Caco-2 (cell line): Measurements from ENCODE around the gene CBX1. TPM values are rescaled to one million over a fixed set of nuclear protein-coding genes. Genes with fewer than 3 reads are reported as not detected.
A peak's percentile ranks its signal among the peaks of the same experiment; 100 is the strongest.

Experiments
- BruUV-seq: library from RNA; stranded (reverse); fragments of 400-500 nt; replicated peaks from 2 replicates; lab custom pipeline; 2021; lab: Mats Ljungman, UMichigan
- CTCF ChIA-PET: fragments of 300-600 bp; sonication (Branson Sonifier 250); formaldehyde crosslinking; loops from one replicate; lab custom pipeline; 2022; ENCODE audit warnings: antibody characterized with exemption; lab: Charles Lee
- POLR2A ChIA-PET: fragments of 300-600 bp; sonication (Branson Sonifier 250); formaldehyde crosslinking; loops from one replicate; lab custom pipeline; 2022; ENCODE audit warnings: antibody characterized with exemption; lab: Charles Lee
- DNase-seq, 2 experiments: peaks; one replicate each; pipeline versions ENCODE4 v3.0.0 to v3.0.0-alpha.2; 2020 to 2022
- H3K27me3 ChIP-seq: replicated peaks from 2 replicates; pipeline ENCODE4 v1.6.0; 2011; ENCODE audit warnings: low read length; ENCODE audit not compliant: control insufficient read depth, insufficient read depth
- H3K36me3 ChIP-seq: 2 replicates; pipeline ENCODE4 v1.5.1; 2011; ENCODE audit warnings: low read length; ENCODE audit not compliant: control insufficient read depth, insufficient read depth
- H3K4me1 ChIP-seq: fragments of 250-450 bp; sonication (Bioruptor Pico); 2 replicates; pipeline ENCODE4 v1.5.1; 2020; ENCODE audit warnings: mild to moderate bottlenecking
- H3K4me3 ChIP-seq: 2 replicates; pipeline ENCODE4 v1.5.1; 2011; ENCODE audit warnings: low read depth, mild to moderate bottlenecking, control low read depth, low read length
- H3K9me3 ChIP-seq: fragments of 250-450 bp; sonication (Bioruptor Pico); 2 replicates; pipeline ENCODE4 v1.5.1; 2020; ENCODE audit warnings: mild to moderate bottlenecking, moderate library complexity
- H3K27ac Mint-ChIP-seq: one replicate; pipeline ENCODE4 v1.8.0; 2022; ENCODE audit warnings: mixed read lengths; ENCODE audit not compliant: unreplicated experiment
- H3K27me3 Mint-ChIP-seq: one replicate; pipeline ENCODE4 v1.8.0; 2022; ENCODE audit warnings: mixed read lengths; ENCODE audit not compliant: insufficient read depth, unreplicated experiment
- H3K36me3 Mint-ChIP-seq: one replicate; pipeline ENCODE4 v1.8.0; 2022; ENCODE audit warnings: mild to moderate bottlenecking, mixed read lengths; ENCODE audit not compliant: insufficient read depth, unreplicated experiment
- H3K4me1 Mint-ChIP-seq: one replicate; pipeline ENCODE4 v1.8.0; 2022; ENCODE audit warnings: low read depth, mixed read lengths; ENCODE audit not compliant: unreplicated experiment
- H3K4me3 Mint-ChIP-seq: one replicate; pipeline ENCODE4 v1.8.0; 2022; ENCODE audit warnings: mild to moderate bottlenecking, moderate library complexity, mixed read lengths; ENCODE audit not compliant: unreplicated experiment
- H3K9me3 Mint-ChIP-seq: one replicate; pipeline ENCODE4 v1.8.0; 2022; ENCODE audit warnings: mixed read lengths; ENCODE audit not compliant: unreplicated experiment
- intact Hi-C: fragments of 100-400 bp; cut with micrococcal nuclease; formaldehyde crosslinking; loops from one replicate; pipeline ENCODE4 v1.10.0; 2022; ENCODE audit not compliant: unreplicated experiment
- total RNA-seq: library from RNA; stranded (reverse); gene quantifications from 2 replicates; pipeline ENCODE4 v1.2.3, GENCODE V29; 2022
- TF ChIP-seq, protein P1 (sequence below), 2 experiments: fragments of 200-600 bp in 1 of 2; IDR thresholded peaks; 1 replicate in 1 of 2; 2 replicates in 1 of 2; pipeline versions ENCODE4 v1.5.1 to v1.8.0; 2011 to 2022; ENCODE audit warnings: antibody characterized with exemption in 1 of 2, control low read depth in 1 of 2, inconsistent platforms in 1 of 2, low read depth in 1 of 2, low read length in 1 of 2, mild to moderate bottlenecking in 1 of 2, moderate library complexity in 1 of 2; ENCODE audit not compliant: insufficient read depth in 1 of 2, severe bottlenecking in 1 of 2, unreplicated experiment in 1 of 2

Gene CBX1
- total RNA-seq, 1 experiment from 2014 or later = 213 TPM

DNA sequence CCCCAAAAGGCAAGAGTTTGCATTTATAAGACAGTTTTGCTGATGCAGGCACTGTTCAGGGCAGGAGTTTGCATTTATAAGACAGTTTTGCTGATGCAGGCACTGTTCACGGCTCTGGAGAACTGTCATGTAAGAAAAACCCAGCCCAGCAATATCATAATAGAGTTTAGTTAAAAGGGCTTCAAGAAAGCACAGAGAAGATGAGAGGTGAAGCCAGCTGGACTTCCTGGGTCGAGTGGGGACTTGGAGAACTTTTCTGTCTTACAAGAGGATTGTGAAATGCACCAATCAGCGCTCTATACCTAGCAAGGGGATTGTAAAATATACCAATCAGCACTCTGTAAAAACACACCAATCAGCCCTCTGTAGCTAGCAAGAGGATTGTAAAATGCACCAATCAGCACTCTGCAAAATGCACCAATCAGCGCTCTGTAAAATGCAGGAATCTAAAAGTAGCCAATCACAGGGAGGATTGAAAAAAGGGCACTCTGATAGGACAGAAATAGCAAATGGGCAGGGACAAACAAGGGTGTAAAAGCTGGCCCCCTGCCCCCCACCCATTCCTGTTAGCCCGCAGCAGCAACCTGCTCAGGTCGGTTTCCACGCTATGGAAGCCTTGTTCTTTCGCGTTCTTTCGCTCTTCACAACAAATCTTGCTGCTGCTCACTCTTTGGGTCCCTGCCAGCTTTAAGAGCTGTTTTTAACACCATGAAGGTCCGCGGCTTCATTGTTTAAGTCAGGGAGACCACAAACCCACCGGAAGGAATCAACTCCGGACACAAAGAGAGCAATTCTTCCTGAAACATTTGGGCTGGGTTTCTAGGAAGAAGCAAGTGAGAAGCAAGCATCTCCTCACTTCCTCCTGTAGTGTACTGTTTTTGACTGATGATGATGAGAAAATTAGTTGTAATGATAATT lies 1.8 kb upstream of the CBX1 start:
- Histone ChIP-seq H3K36me3 (no peaks in the 10 kb centered on the region), H3K27me3 (no peaks in the 10 kb centered on the region), H3K9me3 (no peaks in the 10 kb centered on the region), H3K4me3 (no peak overlapping the region), H3K4me1 (peaks cover 8% of the 10 kb centered on the region)
- Mint-ChIP-seq H3K36me3 (peaks cover 25% of the 10 kb centered on the region), H3K9me3 (no peaks in the 10 kb centered on the region), H3K4me3 (peak overlapping the region; percentile 93), H3K4me1 (peaks cover 7% of the 10 kb centered on the region), H3K27me3 (no peaks in the 10 kb centered on the region), H3K27ac (peak overlapping the region; percentile 79)
- DNase-seq = peak in 1 of 2 experiments; percentile 60
- intact Hi-C loops = loop anchor here (10.0 kb wide), 1 partner anchor 268 kb away; the partner anchor contains the start of genes LRRC46 and MRPL10
- BruUV-seq = no TSS peak
- TF ChIP-seq, protein P1, sequence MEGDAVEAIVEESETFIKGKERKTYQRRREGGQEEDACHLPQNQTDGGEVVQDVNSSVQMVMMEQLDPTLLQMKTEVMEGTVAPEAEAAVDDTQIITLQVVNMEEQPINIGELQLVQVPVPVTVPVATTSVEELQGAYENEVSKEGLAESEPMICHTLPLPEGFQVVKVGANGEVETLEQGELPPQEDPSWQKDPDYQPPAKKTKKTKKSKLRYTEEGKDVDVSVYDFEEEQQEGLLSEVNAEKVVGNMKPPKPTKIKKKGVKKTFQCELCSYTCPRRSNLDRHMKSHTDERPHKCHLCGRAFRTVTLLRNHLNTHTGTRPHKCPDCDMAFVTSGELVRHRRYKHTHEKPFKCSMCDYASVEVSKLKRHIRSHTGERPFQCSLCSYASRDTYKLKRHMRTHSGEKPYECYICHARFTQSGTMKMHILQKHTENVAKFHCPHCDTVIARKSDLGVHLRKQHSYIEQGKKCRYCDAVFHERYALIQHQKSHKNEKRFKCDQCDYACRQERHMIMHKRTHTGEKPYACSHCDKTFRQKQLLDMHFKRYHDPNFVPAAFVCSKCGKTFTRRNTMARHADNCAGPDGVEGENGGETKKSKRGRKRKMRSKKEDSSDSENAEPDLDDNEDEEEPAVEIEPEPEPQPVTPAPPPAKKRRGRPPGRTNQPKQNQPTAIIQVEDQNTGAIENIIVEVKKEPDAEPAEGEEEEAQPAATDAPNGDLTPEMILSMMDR (IDR thresholded peaks at IDR 0.05; ENCODE audit: insufficient read depth in 1 of 2, low read depth in 1 of 2, low read length in 1 of 2, severe bottlenecking in 1 of 2, unreplicated experiment in 1 of 2) = no peak
- ChIA-PET POLR2A (interaction anchor here (0.7 kb wide), 1 partner anchor 88 kb away, joined by 3 read pairs; no protein-coding TSS in a partner anchor), CTCF (interaction anchor here (0.7 to 1.1 kb wide), 3 partner anchors 26 to 132 kb away, joined by 3 to 4 read pairs (median 3); no protein-coding TSS in a partner anchor)

GRCh38 chr17:48102043-48102750 lies 919 bp upstream of the CBX1 start:
- BruUV-seq = no TSS peak
- H3K4me3 ChIP-seq = peak overlapping the region; percentile 83
- POLR2A ChIA-PET = interaction anchor here (3.2 kb wide), 1 partner anchor 54 kb away, joined by 42 read pairs; the partner anchor contains the start of gene NFE2L1
- Mint-ChIP-seq H3K27me3 (no peaks in the 10 kb centered on the region), H3K27ac (peak overlapping the region; percentile 79), H3K9me3 (no peaks in the 10 kb centered on the region), H3K4me3 (peak overlapping the region; percentile 93), H3K36me3 (peaks cover 17% of the 10 kb centered on the region), H3K4me1 (peaks cover 7% of the 10 kb centered on the region)
- intact Hi-C loops = loop anchor here (10.0 kb wide), 1 partner anchor 267 kb away; the partner anchor contains the start of genes LRRC46 and MRPL10
- peaks cover 8% of the 10 kb centered on the region for H3K4me1 ChIP-seq
- H3K27me3 ChIP-seq = no peaks in the 10 kb centered on the region
- H3K36me3 ChIP-seq = no peaks in the 10 kb centered on the region
- TF ChIP-seq, protein P1 (IDR thresholded peaks at IDR 0.05; ENCODE audit: insufficient read depth in 1 of 2, low read depth in 1 of 2, low read length in 1 of 2, severe bottlenecking in 1 of 2, unreplicated experiment in 1 of 2) = no peak
- no peaks in the 10 kb centered on the region for H3K9me3 ChIP-seq
- no peak for DNase-seq
- CTCF ChIA-PET = interaction anchor here (1.1 to 2.3 kb wide), 2 partner anchors 25 to 77 kb away, joined by 4 to 17 read pairs; no protein-coding TSS in a partner anchor
